CD4-positive, alpha-beta T cell treated with Interleukin-17A for 1 hour (primary cell): ENCODE results near the gene PRCC.

Experiments
- DNase-seq: peaks from one replicate; pipeline ENCODE4 v3.0.0-alpha.2; 2020

PRCC gene

GRCh38 chr1:156801409-156802121, 34.2 kb downstream of the PRCC start:
- DNase-seq = no peak

- no peak for DNase-seq
These were observed 35.1 kb downstream of the PRCC start for GRCh38 chr1:156802421-156802935.

GRCh38 chr1:156803086-156803851, 35.9 kb downstream of the PRCC start:
- DNase-seq = no peak

- no peak for DNase-seq
These were observed 36.7 kb downstream of the PRCC start for GRCh38 chr1:156804026-156804425.

GRCh38 chr1:156804572-156805243, 37.4 kb downstream of the PRCC start:
- DNase-seq = no peak

GRCh38 chr1:156805766-156806511, 38.6 kb downstream of the PRCC start:
- no peak for DNase-seq

- no peak for DNase-seq
These were observed 39.4 kb downstream of the PRCC start for GRCh38 chr1:156806512-156807440.

GRCh38 chr1:156807627-156808026, 40.3 kb downstream of the PRCC start:
- peak; percentile 33 for DNase-seq

GRCh38 chr1:156808186-156809030, 41.1 kb downstream of the PRCC start:
- no peak for DNase-seq

- DNase-seq = no peak
These were observed 41.9 kb downstream of the PRCC start for GRCh38 chr1:156809281-156809680.

GRCh38 chr1:156809711-156810366, 42.5 kb downstream of the PRCC start:
- DNase-seq = no peak

GRCh38 chr1:156811168-156811567, 43.8 kb downstream of the PRCC start:
- DNase-seq = no peak

GRCh38 chr1:156812293-156812990, 45.1 kb downstream of the PRCC start:
- no peak for DNase-seq

GRCh38 chr1:156813298-156813697, 46.0 kb downstream of the PRCC start:
- DNase-seq = no peak

GRCh38 chr1:156813750-156814570, 46.6 kb downstream of the PRCC start:
- peak; percentile 82 for DNase-seq

- DNase-seq = peak; percentile 49
These were observed 47.4 kb downstream of the PRCC start for GRCh38 chr1:156814571-156815260.

- peak; percentile 33 for DNase-seq
These were observed 48.0 kb downstream of the PRCC start for GRCh38 chr1:156815307-156815826.

GRCh38 chr1:156815961-156816422, 48.7 kb downstream of the PRCC start:
- DNase-seq = peak; percentile 44
